ENCODE results near the gene DLGAP1. TPM values are rescaled to one million over a fixed set of nuclear protein-coding genes. Genes with fewer than 3 reads are reported as not detected.

The DLGAP1 gene
- total and polyA plus RNA-seq, 2 of the 8 experiments (the other 6 are each of a cell fraction or from before 2014, with no cell fraction given), result 11.8 to 16.9 TPM

DNA sequence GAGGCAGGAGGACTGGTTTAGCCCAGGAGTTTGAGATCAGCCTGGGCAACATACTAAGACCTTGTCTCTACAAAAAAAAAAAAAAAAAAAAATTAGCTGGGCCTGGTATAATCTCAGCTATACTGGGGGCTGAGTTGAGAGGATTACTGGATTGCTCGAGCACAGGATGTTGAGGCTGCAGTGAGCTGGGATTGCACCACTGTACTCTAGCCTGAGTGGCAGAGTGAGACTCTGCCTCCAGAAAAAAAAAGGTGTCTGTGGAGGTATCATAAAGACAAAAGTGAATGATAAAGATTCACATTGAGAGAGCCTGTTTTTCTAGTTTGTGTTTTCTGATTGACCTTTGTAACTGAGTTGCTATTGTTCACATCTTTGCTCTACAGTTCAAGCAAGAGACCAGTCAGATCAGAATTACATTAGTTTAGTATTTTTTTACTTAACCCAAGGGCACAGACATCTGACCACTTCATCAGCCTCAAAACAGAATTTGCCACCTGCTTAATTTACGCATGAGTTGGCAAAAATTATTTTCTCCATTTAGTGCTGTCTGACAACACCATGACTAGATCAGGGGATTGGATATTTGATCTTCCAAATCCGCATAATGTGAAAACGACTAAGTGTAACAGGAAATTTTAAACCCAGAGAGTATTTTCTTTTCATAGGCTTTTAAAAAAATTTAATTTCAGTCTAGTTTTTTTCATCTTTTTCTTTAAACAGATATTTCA is 734.1 kb downstream of the DLGAP1 start:
- 86% methylated on average over 4 of the region's 4 CpGs; no CpG with 5 or more reads in 1 of the 2 experiments for WGBS, 2 experiments (ENCODE audit: extremely low coverage in 1 of 2, insufficient coverage in 1 of 2, insufficient read length in 1 of 2, insufficient replicate concordance in 2 of 2, low coverage in 1 of 2, low lambda C conversion rate in 2 of 2, missing lambda C conversion rate in 1 of 2)
- POLR2A ChIA-PET (ENCODE audit: partially characterized antibody), result no interaction called here
- CTCF ChIA-PET (ENCODE audit: partially characterized antibody), result interaction anchor here (0.6 to 0.8 kb wide), 3 partner anchors 18 to 438 kb away, joined by 3 to 4 read pairs (median 3); no protein-coding TSS in a partner anchor
- no peak for TF ChIP-seq JUND (IDR thresholded peaks at IDR 0.05; ENCODE audit: low read length)
- no peak for TF ChIP-seq RBBP5 (IDR thresholded peaks at IDR 0.05; ENCODE audit: borderline replicate concordance, low read depth, low read length)
- TF ChIP-seq POLR2A (IDR thresholded peaks at IDR 0.05; ENCODE audit: control extremely low read depth in 1 of 2, low read depth in 2 of 2, low read length in 2 of 2), result no peak
- no peak for TF ChIP-seq TAF1 (IDR thresholded peaks at IDR 0.05; ENCODE audit: low read depth, low read length)
- no peak for TF ChIP-seq NANOG (IDR thresholded peaks at IDR 0.05; ENCODE audit: insufficient read depth, low read depth, low read length, poor library complexity, severe bottlenecking)

More for the DNA sequence above, 734.1 kb downstream of the DLGAP1 start:
- no peak overlapping the region for H4K5ac ChIP-seq (ENCODE audit: insufficient read length, low read depth, low read length)
- no peak overlapping the region for H3K56ac ChIP-seq (replicated peaks; ENCODE audit: insufficient read length, low read depth, low read length)
- no peaks in the 10 kb centered on the region for H3K9me3 ChIP-seq (ENCODE audit: insufficient read depth in 2 of 2, low read depth in 1 of 2, low read length in 1 of 2)
- no peak overlapping the region for H2BK12ac ChIP-seq (ENCODE audit: low read depth, low read length)
- H3K27me3 ChIP-seq (replicated peaks in 1 of 4; ENCODE audit: control insufficient read depth in 3 of 4, extremely low read depth in 1 of 4, insufficient read depth in 3 of 4, low read length in 3 of 4), result no peaks in the 10 kb centered on the region
- H3K23ac ChIP-seq (ENCODE audit: insufficient read length), result no peak overlapping the region
- no peaks in the 10 kb centered on the region for H3K79me2 ChIP-seq (ENCODE audit: control insufficient read depth in 1 of 2, insufficient read depth in 2 of 2, low read length in 2 of 2)
- H3K9ac ChIP-seq (replicated peaks in 1 of 4; ENCODE audit: extremely low read depth in 1 of 4, low read depth in 3 of 4, low read length in 3 of 4), result no peak overlapping the region
- H2AK5ac ChIP-seq (ENCODE audit: low read depth, low read length), result no peak overlapping the region
- no peak overlapping the region for H2AFZ ChIP-seq (ENCODE audit: low read length)
- H3K4me3 ChIP-seq (ENCODE audit: extremely low read depth in 1 of 4, insufficient read depth in 2 of 4, low read depth in 3 of 4, low read length in 4 of 4), result no peak overlapping the region
- no peaks in the 10 kb centered on the region for H3K23me2 ChIP-seq (ENCODE audit: low read depth, low read length)
- H2BK15ac ChIP-seq (ENCODE audit: low read length), result no peak overlapping the region
- H3K4me2 ChIP-seq (ENCODE audit: insufficient read depth in 1 of 2, low read depth in 2 of 2, low read length in 2 of 2), result no peak overlapping the region
- H3K36me3 ChIP-seq (ENCODE audit: control insufficient read depth in 2 of 4, insufficient read depth in 4 of 4, low read length in 3 of 4), result no peaks in the 10 kb centered on the region
- H3K4ac ChIP-seq (replicated peaks; ENCODE audit: insufficient read length, low read depth, low read length), result no peak overlapping the region
- no peak overlapping the region for H4K91ac ChIP-seq (replicated peaks; ENCODE audit: insufficient read length, low read length)
- no peak overlapping the region for H3K14ac ChIP-seq (ENCODE audit: insufficient read length)
- no peak overlapping the region for H3K27ac ChIP-seq (ENCODE audit: low read depth, low read length)
- H2BK120ac ChIP-seq (replicated peaks; ENCODE audit: low read depth, low read length), result no peak overlapping the region
- peaks cover 0 to 14% (median 8%) of the 10 kb centered on the region in 4 experiments; a peak in 5 of 7 replicates for H3K4me1 ChIP-seq (replicated peaks in 1 of 4; ENCODE audit: control insufficient read depth in 3 of 4, insufficient read depth in 4 of 4, low read length in 3 of 4)
- H3K79me1 ChIP-seq (ENCODE audit: low read depth, low read length), result no peaks in the 10 kb centered on the region
- DNase-seq (ENCODE audit: low read depth in 1 of 2, low spot score in 2 of 2) (no peak), FAIRE-seq (no peak)
- H4K8ac ChIP-seq (ENCODE audit: extremely low read depth, insufficient read depth, low read length), result no peak overlapping the region
- H4K20me1 ChIP-seq (replicated peaks in 1 of 2; ENCODE audit: control insufficient read depth in 1 of 2, insufficient read depth in 2 of 2, low read length in 2 of 2), result no peaks in the 10 kb centered on the region
- H2BK5ac ChIP-seq (ENCODE audit: low read depth, low read length), result no peak overlapping the region
- H3K18ac ChIP-seq (ENCODE audit: extremely low read depth, low read length), result no peak overlapping the region
- no peak overlapping the region for H2BK20ac ChIP-seq (ENCODE audit: low read length)
